MM.1S (cell line): ENCODE measurements around the gene AMTN.

Source experiments
- DNase-seq: peaks from one replicate; pipeline ENCODE4 v3.0.0-alpha.2; 2015
- H2AFZ ChIP-seq: fragments of 300-600 bp; sonication (generic); 2 replicates; pipeline ENCODE4 v1.6.0; 2016; ENCODE audit warnings: antibody characterized with exemption, low read length
- H3F3A ChIP-seq: fragments of 300-600 bp; sonication (generic); 2 replicates; pipeline ENCODE4 v1.6.1; 2016; ENCODE audit warnings: mild to moderate bottlenecking, antibody characterized with exemption, low read length, moderate library complexity, mixed read lengths; ENCODE audit not compliant: insufficient read depth
- H3K27ac ChIP-seq: fragments of 300-600 bp; sonication (generic); 2 replicates; pipeline ENCODE4 v1.5.1; 2016; ENCODE audit warnings: mild to moderate bottlenecking, low read length
- H3K27me3 ChIP-seq: fragments of 300-600 bp; sonication (generic); replicated peaks from 2 replicates; pipeline ENCODE4 v1.6.0; 2016; ENCODE audit warnings: low read length; ENCODE audit not compliant: insufficient read depth
- H3K36me3 ChIP-seq: fragments of 300-600 bp; sonication (generic); replicated peaks from 2 replicates; pipeline ENCODE4 v1.6.1; 2016; ENCODE audit warnings: mild to moderate bottlenecking, low read length, mixed read lengths; ENCODE audit not compliant: insufficient read depth
- H3K4me1 ChIP-seq: fragments of 300-600 bp; sonication (generic); 2 replicates; pipeline ENCODE4 v1.6.1; 2016; ENCODE audit warnings: low read length, mixed read lengths
- H3K4me2 ChIP-seq: fragments of 300-600 bp; sonication (generic); 2 replicates; pipeline ENCODE4 v1.6.0; 2016; ENCODE audit warnings: low read depth, low read length
- H3K4me3 ChIP-seq: fragments of 300-600 bp; sonication (generic); 2 replicates; pipeline ENCODE4 v1.5.1; 2016; ENCODE audit warnings: low read length, mixed read lengths
- H3K79me2 ChIP-seq: fragments of 300-600 bp; sonication (generic); 2 replicates; pipeline ENCODE4 v1.6.1; 2016; ENCODE audit warnings: mixed run types, low read length, mixed read lengths
- H3K9ac ChIP-seq: fragments of 300-600 bp; sonication (generic); 2 replicates; pipeline ENCODE4 v1.6.1; 2016; ENCODE audit warnings: low read length, mixed read lengths
- H3K9me2 ChIP-seq: fragments of 300-600 bp; sonication (generic); replicated peaks from 2 replicates; pipeline ENCODE4 v1.6.1; 2016; ENCODE audit warnings: mild to moderate bottlenecking, low read length, mixed read lengths; ENCODE audit not compliant: insufficient read depth
- H3K9me3 ChIP-seq: fragments of 300-600 bp; sonication (generic); replicated peaks from 2 replicates; pipeline ENCODE4 v1.6.1; 2016; ENCODE audit warnings: mild to moderate bottlenecking, low read length, mixed read lengths; ENCODE audit not compliant: insufficient read depth
- H4K20me1 ChIP-seq: fragments of 300-600 bp; sonication (generic); 2 replicates; pipeline ENCODE4 v1.6.1; 2016; ENCODE audit warnings: mild to moderate bottlenecking, low read length, moderate library complexity, mixed read lengths; ENCODE audit not compliant: insufficient read depth
- CTCF ChIP-seq: fragments of 300-600 bp; sonication (generic); IDR thresholded peaks from 2 replicates; pipeline ENCODE4 v1.5.1; 2016; ENCODE audit warnings: antibody characterized with exemption, low read length, mixed read lengths
- EZH2 ChIP-seq: fragments of 300-600 bp; sonication (generic); optimal IDR thresholded peaks from 2 replicates; pipeline ENCODE3; 2017; ENCODE audit warnings: low read depth, mild to moderate bottlenecking, antibody characterized with exemption, low read length, mixed read lengths
- EZH2phosphoT487 ChIP-seq: fragments of 300-600 bp; sonication (generic); IDR thresholded peaks from 2 replicates; pipeline ENCODE4 v1.6.1; 2018; ENCODE audit warnings: antibody characterized with exemption, low read length

The AMTN gene

GRCh38 chr4:70530997-70531396 is 12.6 kb downstream of the AMTN start:
- H4K20me1 ChIP-seq, result no peaks in the 10 kb centered on the region
- H3K27ac ChIP-seq, result no peak overlapping the region
- H3K36me3 ChIP-seq, result no peaks in the 10 kb centered on the region
- no peak overlapping the region for H3K4me2 ChIP-seq
- H3K4me1 ChIP-seq, result no peaks in the 10 kb centered on the region
- no peaks in the 10 kb centered on the region for H3K9me3 ChIP-seq
- H3K79me2 ChIP-seq, result no peaks in the 10 kb centered on the region
- no peak for DNase-seq
- TF ChIP-seq EZH2phosphoT487 (no peak), CTCF (no peak), EZH2 (no peak)
- H3K9me2 ChIP-seq, result no peaks in the 10 kb centered on the region
- H3K4me3 ChIP-seq, result no peak overlapping the region
- H3K27me3 ChIP-seq, result no peaks in the 10 kb centered on the region
- H3K9ac ChIP-seq, result no peak overlapping the region
- H3F3A ChIP-seq, result no peaks in the 10 kb centered on the region
- no peak overlapping the region for H2AFZ ChIP-seq

- Histone ChIP-seq H3K4me1 (no peaks in the 10 kb centered on the region), H3F3A (no peaks in the 10 kb centered on the region), H2AFZ (no peak overlapping the region), H3K9me3 (no peaks in the 10 kb centered on the region), H3K4me3 (no peak overlapping the region), H3K27me3 (no peaks in the 10 kb centered on the region), H4K20me1 (no peaks in the 10 kb centered on the region), H3K27ac (no peak overlapping the region), H3K9ac (no peak overlapping the region), H3K36me3 (no peaks in the 10 kb centered on the region), H3K79me2 (no peaks in the 10 kb centered on the region), H3K4me2 (no peak overlapping the region), H3K9me2 (no peaks in the 10 kb centered on the region)
- TF ChIP-seq CTCF (peak; percentile 18; the same call in 1 of the 2 replicates), EZH2phosphoT487 (no peak)
- no peak for DNase-seq
Observed at GRCh38 chr4:70531981-70532380, 13.6 kb downstream of the AMTN start.

GRCh38 chr4:70533211-70533610 is 14.8 kb downstream of the AMTN start:
- H3K4me2 ChIP-seq, result no peak overlapping the region
- no peaks in the 10 kb centered on the region for H3K36me3 ChIP-seq

More at GRCh38 chr4:70533211-70533610, 14.8 kb downstream of the AMTN start:
- Histone ChIP-seq H3K9me3 (no peaks in the 10 kb centered on the region), H3K79me2 (no peaks in the 10 kb centered on the region), H3K9me2 (no peaks in the 10 kb centered on the region), H3K4me1 (no peaks in the 10 kb centered on the region), H3F3A (no peaks in the 10 kb centered on the region), H2AFZ (no peak overlapping the region), H3K27me3 (no peaks in the 10 kb centered on the region), H3K4me3 (no peak overlapping the region), H4K20me1 (no peaks in the 10 kb centered on the region), H3K27ac (no peak overlapping the region), H3K9ac (no peak overlapping the region)
- TF ChIP-seq CTCF (no peak), EZH2 (no peak), EZH2phosphoT487 (no peak)
- no peak for DNase-seq
